ENCODE data around the gene DUOXA1.

Gene DUOXA1, protein sequence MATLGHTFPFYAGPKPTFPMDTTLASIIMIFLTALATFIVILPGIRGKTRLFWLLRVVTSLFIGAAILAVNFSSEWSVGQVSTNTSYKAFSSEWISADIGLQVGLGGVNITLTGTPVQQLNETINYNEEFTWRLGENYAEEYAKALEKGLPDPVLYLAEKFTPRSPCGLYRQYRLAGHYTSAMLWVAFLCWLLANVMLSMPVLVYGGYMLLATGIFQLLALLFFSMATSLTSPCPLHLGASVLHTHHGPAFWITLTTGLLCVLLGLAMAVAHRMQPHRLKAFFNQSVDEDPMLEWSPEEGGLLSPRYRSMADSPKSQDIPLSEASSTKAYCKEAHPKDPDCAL

DNA sequence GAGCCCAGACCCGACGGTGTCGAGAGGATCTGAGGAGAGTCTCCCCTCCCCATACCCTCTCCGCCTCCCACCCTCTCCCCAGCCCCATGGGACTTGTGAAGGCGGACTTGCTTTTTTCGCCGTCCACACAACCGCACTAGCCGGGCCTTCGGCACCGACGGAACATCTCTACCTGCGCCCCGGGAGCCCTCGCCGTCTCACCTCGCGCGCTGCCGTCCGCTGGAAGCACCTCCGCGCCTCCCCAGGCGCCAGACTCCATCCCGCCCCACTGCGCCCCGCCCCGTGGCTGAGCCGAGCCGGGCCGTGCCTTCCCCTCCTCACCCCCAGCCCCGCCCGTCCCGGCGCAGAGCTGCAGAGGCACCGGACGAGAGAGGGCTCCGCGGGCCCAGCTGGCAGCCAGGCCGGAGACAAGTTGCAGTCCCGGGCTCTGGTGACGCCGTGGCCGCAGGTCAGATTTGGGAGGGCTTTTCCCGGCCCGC lies at the start of gene DUOXA1, which contains the start of gene DUOX1:
DUOXA1 (minus strand) TSS at position 229 of the 479 bp plus-strand sequence. CDS start 6,865 bp downstream, outside the sequence.
DUOX1 (plus strand) TSS at position 344 of the 479 bp plus-strand sequence. CDS start 1,973 bp downstream, outside the sequence.
- H3K36me3 ChIP-seq (ENCODE audit: control insufficient read depth, insufficient read depth, low read length) = no peaks in the 10 kb centered on the region
- no peaks in the 10 kb centered on the region; the same call in none of the 2 replicates for H3K27me3 ChIP-seq (replicated peaks; ENCODE audit: control insufficient read depth, insufficient read depth, low read length)
- TF ChIP-seq, protein P1, sequence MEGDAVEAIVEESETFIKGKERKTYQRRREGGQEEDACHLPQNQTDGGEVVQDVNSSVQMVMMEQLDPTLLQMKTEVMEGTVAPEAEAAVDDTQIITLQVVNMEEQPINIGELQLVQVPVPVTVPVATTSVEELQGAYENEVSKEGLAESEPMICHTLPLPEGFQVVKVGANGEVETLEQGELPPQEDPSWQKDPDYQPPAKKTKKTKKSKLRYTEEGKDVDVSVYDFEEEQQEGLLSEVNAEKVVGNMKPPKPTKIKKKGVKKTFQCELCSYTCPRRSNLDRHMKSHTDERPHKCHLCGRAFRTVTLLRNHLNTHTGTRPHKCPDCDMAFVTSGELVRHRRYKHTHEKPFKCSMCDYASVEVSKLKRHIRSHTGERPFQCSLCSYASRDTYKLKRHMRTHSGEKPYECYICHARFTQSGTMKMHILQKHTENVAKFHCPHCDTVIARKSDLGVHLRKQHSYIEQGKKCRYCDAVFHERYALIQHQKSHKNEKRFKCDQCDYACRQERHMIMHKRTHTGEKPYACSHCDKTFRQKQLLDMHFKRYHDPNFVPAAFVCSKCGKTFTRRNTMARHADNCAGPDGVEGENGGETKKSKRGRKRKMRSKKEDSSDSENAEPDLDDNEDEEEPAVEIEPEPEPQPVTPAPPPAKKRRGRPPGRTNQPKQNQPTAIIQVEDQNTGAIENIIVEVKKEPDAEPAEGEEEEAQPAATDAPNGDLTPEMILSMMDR (IDR thresholded peaks at IDR 0.05; ENCODE audit: insufficient read depth, low read length, poor library complexity, severe bottlenecking) = no peak
- no peak within 1 kb of the TSS for H3K4me3 ChIP-seq (replicated peaks; ENCODE audit: low read depth, low read length)
- no peak for DNase-seq (ENCODE audit: extremely low read depth, insufficient read length)

GRCh38 chr15:45177285-45177684 lies 47.6 kb upstream of the DUOXA1 start:
- Histone ChIP-seq H3K36me3 (ENCODE audit: control insufficient read depth, insufficient read depth, low read length) (no peaks in the 10 kb centered on the region), H3K27me3 (replicated peaks; ENCODE audit: control insufficient read depth, insufficient read depth, low read length) (no peaks in the 10 kb centered on the region), H3K4me3 (replicated peaks; ENCODE audit: low read depth, low read length) (no peak overlapping the region)
- TF ChIP-seq, protein P1 (IDR thresholded peaks at IDR 0.05; ENCODE audit: insufficient read depth, low read length, poor library complexity, severe bottlenecking) = no peak
- DNase-seq (ENCODE audit: extremely low read depth, insufficient read length) = no peak

DNA sequence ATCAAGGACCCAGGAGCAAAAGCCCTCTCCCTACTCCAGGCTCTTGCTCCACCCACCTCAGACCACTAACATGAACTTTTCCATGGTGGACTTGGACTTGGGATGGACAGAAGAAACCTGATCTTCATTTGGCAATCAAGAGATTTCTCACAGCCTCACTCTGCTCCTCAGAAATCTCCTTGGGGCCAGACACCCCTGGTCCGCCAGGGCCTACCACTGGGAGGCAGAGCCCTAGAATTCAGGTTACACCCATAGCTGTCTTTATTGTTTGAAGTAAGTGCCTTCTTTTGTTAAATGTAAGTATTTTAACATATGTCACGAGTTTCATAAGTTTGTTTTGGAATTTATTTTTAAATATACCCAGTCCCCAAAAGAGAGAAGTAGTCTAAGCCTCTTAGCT lies 44.9 kb upstream of the DUOXA1 start:
- TF ChIP-seq, protein P1 (IDR thresholded peaks at IDR 0.05; ENCODE audit: insufficient read depth, low read length, poor library complexity, severe bottlenecking) = no peak
- Histone ChIP-seq H3K4me3 (replicated peaks; ENCODE audit: low read depth, low read length) (no peak overlapping the region), H3K36me3 (ENCODE audit: control insufficient read depth, insufficient read depth, low read length) (no peaks in the 10 kb centered on the region), H3K27me3 (replicated peaks; ENCODE audit: control insufficient read depth, insufficient read depth, low read length) (no peaks in the 10 kb centered on the region)
- no peak for DNase-seq (ENCODE audit: extremely low read depth, insufficient read length)

DNA sequence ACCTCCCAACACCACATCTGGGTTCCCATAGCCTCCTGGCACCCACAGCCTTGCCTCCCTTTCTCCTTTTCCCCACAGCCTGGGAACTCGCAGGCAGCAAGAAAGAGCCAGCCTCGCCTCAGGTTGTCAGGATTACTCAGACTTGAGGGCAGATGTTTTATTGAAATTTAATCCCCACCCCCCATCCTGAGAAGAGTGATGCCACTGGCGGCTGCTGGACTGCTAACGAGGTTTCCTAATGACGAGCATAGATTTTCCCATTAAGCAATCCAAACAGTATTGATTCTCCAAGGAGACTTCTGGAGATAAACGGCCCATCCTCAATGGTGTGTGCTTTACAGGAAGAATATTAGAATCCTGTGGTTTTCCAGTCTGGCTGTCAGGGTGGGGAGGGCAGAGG lies 44.4 kb upstream of the DUOXA1 start:
- Histone ChIP-seq H3K4me3 (replicated peaks; ENCODE audit: low read depth, low read length) (no peak overlapping the region), H3K27me3 (replicated peaks; ENCODE audit: control insufficient read depth, insufficient read depth, low read length) (no peaks in the 10 kb centered on the region), H3K36me3 (ENCODE audit: control insufficient read depth, insufficient read depth, low read length) (no peaks in the 10 kb centered on the region)
- no peak for DNase-seq (ENCODE audit: extremely low read depth, insufficient read length)
- TF ChIP-seq, protein P1 (IDR thresholded peaks at IDR 0.05; ENCODE audit: insufficient read depth, low read length, poor library complexity, severe bottlenecking) = no peak

DNA sequence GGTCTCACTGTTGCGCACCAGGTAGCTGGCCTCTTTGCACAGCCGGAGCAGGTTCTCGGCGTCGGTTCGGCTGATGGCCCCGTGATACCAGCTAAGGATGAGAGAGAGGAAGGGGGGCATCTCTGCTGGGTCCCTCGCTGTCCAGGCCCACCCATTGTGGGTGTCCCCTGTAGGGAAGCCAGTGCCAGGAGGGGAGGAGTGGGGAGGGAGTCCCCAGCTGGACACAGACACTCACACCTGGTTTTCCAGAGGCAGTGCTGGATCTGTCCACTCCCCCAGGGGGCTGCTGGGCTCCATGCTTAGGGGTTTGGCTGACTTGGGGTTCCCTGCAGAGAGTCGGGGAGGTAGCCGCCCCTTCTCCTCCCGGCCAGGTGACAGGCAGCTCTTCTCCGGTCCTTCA lies 42.2 kb upstream of the DUOXA1 start:
- no peaks in the 10 kb centered on the region for H3K36me3 ChIP-seq (ENCODE audit: control insufficient read depth, insufficient read depth, low read length)
- H3K27me3 ChIP-seq (replicated peaks; ENCODE audit: control insufficient read depth, insufficient read depth, low read length) = no peaks in the 10 kb centered on the region
- no peak for DNase-seq (ENCODE audit: extremely low read depth, insufficient read length)
- H3K4me3 ChIP-seq (replicated peaks; ENCODE audit: low read depth, low read length) = no peak overlapping the region
- TF ChIP-seq, protein P1 (IDR thresholded peaks at IDR 0.05; ENCODE audit: insufficient read depth, low read length, poor library complexity, severe bottlenecking) = no peak

All from GM06990 (cell line).